ENCODE measurements around the gene NAAA.
"Not testable (repeated sequence)": the region's sequence is repeated elsewhere in the genome, so short reads cannot be mapped to it uniquely, and the experiment has no call there.

Gene NAAA

DNA sequence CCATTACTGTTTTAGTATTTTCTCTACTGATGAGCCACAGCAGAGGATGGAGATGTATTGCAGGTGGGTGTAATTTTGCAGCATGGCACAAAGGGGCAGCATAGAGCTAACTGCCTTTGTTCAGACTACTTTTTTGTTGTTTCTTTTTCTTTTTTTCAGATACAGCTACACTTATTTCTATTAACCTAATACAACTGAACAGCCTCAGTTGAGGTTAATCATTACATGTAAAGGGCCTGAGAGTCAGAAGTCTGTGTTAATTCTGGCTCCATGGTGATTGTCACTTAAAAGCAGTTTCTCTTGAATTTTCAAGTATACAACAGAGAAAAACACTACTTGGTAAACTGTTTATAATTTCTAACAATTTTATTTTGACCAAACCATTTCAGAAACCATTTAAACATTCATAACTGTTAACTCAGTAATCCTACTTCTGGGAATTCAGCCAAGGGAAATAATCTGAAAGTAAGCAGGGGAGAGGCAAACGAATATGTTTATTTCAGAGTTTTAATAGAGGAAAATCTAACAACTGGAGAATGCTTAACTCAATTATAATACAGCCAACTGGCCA lies 24.6 kb downstream of the NAAA start:
- peak; percentile 11 to 52 (median 37) for DNase-seq

DNA sequence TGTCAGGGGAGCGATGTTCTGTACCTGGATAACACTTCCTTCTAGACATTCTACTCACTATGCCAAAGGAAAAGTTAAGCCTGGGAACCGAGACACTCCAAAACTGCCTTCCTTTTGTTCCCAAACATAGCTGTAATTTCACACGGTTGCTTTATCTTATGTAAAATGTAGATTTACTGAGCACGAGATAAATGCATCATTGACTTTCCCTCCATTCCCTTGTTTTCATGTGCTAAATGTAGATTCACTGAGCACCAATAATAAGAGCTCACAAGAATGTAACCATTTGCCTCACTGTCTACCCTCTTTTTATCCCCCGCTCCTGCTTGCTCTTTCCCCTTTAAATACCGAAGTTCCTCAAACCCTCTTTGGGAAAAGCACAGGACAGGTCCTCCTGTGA lies 27.8 kb downstream of the NAAA start:
- no peak for DNase-seq

DNA sequence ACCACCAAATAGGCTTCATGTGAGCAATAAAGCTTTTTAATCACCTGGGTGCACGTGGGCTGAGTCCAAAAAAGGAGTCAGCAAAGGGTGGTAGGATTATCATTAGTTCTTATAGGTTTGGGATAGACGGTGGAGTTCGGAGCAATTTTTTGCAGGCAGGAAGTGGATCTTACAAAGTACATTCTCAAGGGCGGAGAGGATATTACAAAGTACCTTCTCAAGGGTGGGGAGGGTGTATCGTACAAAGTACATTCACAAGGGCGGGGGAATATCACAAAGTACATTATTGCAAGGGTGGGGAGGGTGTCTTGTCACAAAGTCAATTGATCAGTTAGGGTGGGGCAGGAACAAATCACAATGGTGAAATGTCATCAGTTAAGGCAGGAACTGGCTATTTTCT lies 30.0 kb downstream of the NAAA start:
- not testable (repeated sequence) for DNase-seq

DNA sequence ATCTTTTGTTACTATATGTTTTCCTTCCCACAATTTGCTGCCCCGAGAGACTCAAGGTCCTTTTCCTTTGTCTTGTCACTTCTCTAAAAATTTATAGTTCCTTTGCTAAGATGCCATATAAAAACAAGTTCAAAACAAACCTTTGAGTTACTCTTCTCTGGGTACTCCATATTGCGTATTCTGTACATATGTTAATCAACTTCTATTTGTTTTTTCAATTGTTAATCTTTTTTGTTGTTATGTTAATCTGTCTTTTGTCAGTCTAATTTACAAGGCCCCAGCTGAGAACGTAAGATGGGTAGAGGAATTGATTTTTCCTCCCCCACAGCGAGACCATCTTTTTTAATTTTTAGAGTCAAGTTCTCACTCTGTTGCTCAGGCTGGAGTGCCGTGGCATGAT lies 31.4 kb downstream of the NAAA start:
- DNase-seq = no peak

DNA sequence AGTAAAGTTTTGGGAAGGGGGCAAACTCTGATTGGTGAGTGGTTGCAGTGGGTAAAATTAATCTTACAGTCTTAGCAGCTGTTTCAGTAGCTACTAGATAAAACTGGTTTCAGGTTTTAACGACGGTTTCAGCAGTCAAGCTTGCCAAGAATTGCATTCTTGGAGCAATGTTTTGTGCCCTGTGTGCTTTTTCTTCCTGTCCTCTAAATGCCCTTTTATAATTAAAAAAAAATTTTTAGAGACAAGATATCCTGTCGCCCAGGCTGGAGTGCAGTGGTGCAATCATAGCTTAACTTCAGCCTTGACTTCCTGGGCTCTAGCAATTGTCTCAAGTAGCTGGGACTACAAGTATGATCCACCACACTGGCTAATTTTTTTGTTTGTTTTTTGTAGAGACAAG lies 32.3 kb downstream of the NAAA start:
- peak; percentile 19 to 47 (median 35) for DNase-seq

DNA sequence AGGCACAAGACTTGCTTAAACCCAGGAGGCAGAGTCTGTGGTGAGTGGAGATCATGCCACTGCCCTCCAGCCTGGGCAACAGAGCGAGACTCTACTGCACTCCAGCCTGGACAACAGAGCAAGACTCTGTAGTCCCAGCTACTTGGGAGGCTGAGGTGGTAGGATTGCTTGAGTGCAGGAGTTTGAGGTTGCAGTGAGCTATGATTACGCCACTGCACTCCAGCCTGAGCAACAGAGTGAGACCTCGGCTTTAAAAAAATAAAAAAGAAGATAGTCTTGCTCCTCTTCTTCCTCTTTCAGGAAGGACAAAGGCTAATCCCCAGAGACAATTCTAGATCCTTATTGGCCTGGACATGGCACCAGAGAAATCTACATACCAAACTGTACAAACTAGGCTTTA lies 32.8 kb downstream of the NAAA start:
- DNase-seq = peak; percentile 24 to 76 (median 68)

DNA sequence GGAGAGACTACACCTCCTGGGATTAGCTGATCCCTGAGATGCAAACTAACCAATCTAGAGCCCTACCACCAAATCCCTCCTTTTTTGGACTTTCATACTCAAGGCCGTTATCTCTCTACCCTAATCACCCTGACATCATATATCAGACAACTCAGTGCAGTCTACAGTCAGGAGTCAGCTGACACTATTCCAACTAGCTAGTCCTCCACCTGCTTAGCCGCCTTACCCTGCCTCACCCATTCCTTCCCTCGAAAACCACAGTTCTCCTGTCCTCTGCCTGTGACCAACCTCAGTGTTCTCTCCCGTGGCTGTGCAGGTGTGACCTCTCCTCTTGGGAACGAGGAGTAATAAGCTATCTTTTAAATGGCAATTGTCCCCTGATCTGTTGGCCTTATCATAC lies 36.7 kb downstream of the NAAA start:
- no peak for DNase-seq

DNA sequence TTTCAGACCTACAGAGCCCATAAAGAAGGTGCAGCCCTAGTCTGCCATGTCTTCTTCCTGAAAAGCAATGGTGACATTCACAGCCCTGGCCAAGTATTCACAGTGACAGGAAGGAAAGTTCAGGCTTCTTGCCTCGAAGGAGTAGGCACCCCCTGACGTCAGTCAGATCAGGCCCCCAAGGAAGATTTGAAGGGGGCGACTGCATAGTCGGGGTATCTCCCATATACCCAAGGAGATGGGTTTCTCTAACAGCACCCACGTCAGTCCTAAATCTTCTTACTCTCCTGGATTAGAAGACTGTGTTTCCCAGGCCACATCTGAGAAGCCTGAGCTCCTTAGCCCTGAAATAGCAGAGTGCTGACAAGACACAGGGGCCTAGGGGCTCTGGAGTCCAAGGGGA lies 38.5 kb downstream of the NAAA start, which contains the start of gene PPEF2:
PPEF2 (minus strand) TSS at position 101 of the 400 bp plus-strand sequence. CDS start 6,127 bp downstream, outside the sequence.
- DNase-seq = peak in 2 of 4 experiments; percentile 4 to 20

DNA sequence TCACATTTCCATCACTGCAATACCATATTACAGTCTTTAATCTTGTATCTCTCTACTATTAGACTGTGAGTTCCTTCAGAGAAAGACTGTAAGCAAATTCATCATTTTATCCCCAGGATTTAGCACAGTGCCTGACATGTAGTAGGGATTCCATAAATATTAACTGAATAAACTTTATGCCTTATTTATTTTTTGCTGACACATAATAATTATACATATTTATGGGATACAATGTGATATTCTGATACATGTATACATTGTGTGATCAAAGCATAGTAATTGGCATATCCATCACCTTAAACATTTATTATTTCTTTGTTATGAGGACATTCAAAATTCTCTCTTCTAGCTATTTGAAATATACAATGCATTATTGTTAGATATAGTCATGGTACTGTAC lies 42.3 kb downstream of the NAAA start:
- DNase-seq = no peak

DNA sequence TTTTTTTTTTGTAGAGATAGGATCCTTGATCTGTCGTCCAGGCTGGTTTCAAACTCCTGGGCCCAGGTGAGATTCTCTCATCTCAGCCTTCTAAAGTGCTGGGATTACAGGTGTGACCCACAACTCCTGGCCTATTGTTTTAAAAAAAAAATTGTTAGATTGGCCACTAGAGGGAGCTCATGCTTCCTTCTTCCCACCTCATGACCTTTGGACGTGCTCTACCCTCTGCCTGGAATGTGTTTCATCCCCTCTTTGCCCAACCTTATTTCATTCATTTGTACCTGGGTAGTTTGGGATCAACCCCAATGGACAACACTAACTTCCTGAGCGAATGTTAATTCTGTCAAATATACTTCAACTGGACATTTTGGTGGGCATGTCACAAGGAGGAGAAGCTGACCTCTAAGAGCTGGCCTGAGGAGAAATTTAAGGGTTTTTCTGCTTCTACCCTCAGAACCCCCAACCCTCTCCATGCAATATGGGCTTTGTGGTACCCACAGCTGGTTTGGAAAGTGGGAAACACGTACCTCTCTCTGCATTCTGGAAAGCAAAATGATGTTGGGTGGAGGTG lies 45.0 kb downstream of the NAAA start:
- DNase-seq = peak; percentile 41 to 68 (median 53)

DNA sequence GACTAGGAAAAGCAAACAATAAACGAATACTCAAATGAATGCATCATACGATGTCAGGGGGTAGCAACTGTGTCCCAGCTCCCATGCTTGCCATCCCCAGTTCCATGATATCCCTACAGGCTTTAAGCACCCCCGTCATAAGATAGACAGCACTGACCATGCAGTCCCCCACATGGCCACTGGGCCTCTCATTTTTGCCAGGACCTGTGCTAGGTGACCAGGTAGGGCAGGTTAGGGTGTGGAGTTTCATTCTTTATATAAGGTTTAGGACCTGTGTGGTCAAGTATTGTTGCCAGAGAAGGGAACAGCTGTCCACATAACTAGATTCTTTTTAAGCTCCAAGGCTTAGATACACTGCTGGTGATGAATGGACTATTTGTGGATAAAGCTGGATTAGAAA lies 48.3 kb downstream of the NAAA start:
- DNase-seq = no peak

DNA sequence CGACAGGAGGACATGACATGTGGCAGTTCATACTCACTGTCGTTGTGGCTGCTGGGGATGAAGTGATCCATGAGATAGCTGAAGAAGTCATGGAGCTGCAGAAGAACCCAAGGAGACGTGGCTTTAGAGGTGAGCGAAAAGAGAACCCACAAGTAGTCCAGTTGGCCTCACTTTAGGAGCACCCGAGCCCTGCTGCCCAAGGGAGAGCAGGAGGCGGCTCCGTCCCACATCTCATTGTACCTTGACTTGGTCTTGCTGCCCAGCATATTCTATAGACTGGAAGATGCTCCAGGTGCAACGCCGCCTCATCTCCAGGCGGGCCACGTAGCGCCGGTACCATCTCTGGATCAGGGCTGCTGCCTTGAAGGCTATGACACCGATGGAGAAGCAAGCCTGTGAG lies 49.2 kb downstream of the NAAA start:
- DNase-seq = no peak

DNA sequence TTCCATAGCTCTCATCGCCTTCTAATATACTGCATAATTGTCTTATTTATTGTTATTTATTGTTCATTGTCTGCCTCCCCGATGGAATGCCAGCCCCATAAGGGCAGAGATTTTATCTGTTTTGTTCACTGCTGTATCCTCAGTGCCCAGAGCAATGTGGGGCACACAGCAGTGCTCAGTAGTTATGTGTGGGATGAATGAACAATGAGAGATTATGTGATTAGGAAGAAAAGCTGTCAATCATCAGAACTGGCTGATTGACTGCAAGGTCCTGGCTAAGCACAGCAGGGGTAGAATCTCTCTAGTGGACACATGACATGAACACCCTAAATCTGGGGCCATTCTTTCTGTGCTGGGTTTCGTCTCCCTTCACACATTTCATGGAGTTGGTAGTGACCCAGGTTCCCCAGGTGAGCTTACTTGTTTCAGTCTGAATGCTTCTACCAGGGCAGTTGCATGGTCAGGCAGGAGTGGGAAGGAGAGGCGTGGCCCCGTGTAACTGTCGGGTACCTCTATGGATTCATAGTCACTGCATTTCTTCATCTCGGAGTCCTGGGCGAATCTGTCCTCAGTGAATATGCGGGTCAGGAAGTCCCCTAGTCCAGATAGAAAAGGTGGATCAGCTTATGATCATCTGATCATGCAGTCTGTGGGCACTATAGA lies 51.1 kb downstream of the NAAA start:
- DNase-seq = no peak

DNA sequence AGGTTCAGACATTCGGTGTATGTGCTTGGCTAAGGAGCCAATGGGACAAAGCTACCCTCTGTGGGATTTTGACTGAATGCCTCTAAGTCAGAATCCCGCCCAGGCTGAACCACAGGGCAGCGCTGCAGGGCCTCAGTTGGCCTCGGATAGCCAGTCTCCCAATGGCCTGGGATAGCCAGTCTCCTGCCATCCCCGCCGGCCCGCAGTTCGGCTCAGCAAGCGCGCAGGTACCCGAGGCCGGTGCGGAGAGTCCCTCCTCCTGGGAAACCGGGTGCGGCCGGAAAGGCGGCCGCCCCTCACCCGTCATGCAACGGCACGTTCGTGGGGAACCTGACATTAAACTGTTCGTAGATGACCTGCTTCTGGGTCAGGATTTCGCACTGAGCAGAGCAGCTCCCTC lies 54.7 kb downstream of the NAAA start:
- DNase-seq = no peak

DNA sequence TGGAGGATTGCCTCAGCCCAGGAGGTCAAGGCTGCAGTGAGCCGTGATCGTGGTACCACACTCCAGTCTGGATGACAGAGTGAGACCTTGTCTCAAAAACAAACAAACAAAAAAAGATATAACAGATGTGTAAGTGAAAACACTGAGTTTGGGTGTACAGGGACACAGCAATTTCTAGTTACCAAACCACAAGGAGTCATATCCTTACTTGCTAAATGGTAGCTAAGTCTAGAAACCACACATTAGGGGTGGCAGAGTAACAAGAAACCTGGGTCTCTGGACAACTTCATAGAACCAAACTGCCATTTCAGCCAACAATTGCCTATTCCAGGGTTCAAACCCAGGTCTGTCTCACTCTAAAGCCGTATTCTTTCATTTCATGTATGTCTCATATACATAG lies 59.3 kb downstream of the NAAA start:
- DNase-seq = no peak

DNA sequence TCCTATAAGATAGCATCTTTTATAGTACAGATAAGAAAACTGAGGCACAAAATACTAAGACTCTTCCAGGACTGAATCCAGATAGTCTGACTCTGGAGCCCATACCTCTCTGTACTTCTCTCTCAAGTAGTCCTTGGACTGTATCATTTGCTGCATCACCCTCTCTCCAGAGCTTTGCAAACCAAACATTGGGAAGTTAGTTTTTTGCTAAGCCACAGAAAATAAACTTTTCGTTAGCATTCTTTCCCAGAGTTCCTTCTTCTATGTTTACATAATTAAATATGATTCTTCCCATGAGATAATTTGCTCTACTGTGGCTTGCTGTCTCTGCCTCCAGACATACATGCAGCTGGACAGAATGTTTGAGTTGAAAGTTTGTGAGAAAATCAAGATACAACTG lies 60.5 kb downstream of the NAAA start:
- no peak for DNase-seq

DNA sequence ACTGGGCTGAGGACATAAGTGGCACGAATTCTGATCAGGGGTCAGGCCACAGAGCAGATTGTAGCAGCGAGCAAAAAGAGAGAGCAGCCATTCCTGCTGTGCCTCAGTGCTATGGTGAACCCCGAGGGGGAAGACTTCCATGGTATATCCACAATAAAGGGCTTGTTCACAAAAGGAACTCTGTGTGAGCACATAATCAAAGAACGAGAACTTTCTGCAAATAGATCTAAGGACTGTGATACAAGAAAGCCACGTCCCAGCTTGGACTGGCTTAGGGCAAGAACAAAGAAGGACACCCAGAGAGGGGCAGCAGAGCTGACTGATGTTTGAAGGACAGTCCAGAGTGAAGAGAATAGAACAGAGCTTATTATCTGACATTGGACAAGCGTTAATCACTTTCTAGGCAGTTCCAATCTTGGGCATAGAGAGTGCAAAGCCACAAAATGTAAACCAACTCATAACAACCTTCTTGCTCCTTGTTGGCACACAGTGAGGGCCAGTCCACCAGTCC lies 62.5 kb downstream of the NAAA start:
- DNase-seq = no peak

DNA sequence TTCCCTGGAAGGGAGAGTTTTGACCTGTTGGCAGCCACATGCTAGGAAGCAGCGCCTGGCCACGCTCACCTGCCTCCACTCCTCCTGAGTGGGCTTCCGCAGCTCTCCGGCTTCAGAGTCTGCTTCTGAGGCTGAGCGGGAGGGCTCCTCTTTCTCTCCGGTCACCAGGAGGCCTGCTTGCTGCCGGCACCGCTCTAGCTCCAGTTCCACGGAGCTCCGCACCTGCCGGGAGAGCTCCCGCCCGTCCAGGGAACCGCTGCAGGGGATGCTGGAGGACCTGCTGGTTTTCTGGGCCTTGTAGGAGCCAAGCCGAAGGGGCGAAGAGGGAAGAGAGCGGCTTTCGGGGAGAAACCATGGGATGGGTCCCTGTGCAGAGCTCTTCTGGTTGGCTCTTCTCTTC lies 64.6 kb downstream of the NAAA start:
- no peak for DNase-seq

DNA sequence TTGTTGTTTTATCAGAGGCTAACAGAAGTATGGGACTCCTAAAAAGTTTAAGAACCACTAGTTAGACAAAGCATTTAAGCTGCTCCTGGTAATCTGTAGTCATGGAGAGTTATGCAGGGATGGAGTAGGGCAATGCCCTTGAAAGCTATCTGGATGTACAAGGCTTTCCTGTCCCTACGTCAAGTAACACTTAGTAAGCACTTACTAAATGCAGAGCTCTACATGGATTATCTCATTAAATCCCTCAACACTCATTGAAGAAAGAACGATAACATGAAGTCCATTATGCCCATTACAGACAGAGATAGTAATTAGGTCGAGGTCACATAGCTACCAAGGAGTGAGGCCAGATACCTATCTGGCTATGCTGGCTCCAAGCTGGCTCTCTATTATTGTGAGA lies 71.7 kb downstream of the NAAA start:
- no peak for DNase-seq

DNA sequence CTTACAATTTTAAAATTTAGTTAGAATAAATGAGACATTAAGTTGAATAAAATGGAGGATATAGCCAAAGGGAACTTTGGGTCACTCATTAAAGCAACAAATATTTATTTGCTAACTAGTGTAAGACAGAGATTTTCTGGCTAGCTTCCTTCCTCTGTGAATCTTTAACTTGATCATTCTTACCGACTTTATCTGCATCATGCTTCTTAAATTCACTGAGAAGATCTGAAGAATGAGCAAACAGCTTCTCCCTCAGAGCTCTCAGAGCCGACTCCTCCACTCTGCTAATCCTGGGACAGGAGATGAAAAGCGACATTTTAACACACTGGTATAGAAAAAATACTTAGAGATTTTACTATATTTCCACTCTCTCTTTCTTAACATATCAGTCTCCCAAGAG lies 73.7 kb downstream of the NAAA start:
- DNase-seq = no peak
